H7 (cell line): ENCODE results near the gene TRMT13. TPM values are rescaled to one million over a fixed set of nuclear protein-coding genes. Genes with fewer than 3 reads are reported as not detected.

Experiments used
- DNase-seq: peaks from one replicate; pipeline ENCODE4 v3.0.0; 2012
- H3K27me3 ChIP-seq: 2 replicates; pipeline ENCODE4 v1.6.0; 2011; ENCODE audit warnings: mild to moderate bottlenecking, low read length; ENCODE audit not compliant: control insufficient read depth, insufficient read depth
- H3K36me3 ChIP-seq: replicated peaks from 2 replicates; pipeline ENCODE4 v1.5.1; 2011; ENCODE audit warnings: low read length; ENCODE audit not compliant: control insufficient read depth, insufficient read depth
- H3K4me3 ChIP-seq: 2 replicates; pipeline ENCODE4 v1.5.1; 2011; ENCODE audit warnings: low read depth, mild to moderate bottlenecking, control low read depth, low read length, moderate library complexity; ENCODE audit not compliant: insufficient read depth
- total RNA-seq: library from RNA; depleted of rRNA; stranded (reverse); fragments of >200 nt; shearing (Covaris generic); gene quantifications from 2 replicates; pipeline ENCODE4 v1.2.3, GENCODE V29; 2014

The TRMT13 gene
- total RNA-seq, 1 experiment from 2014 or later = 10.7 TPM

GRCh38 chr1:100137602-100138001 is 4.6 kb downstream of the TRMT13 start:
- DNase-seq = no peak
- Histone ChIP-seq H3K27me3 (no peaks in the 10 kb centered on the region), H3K36me3 (peaks cover 4% of the 10 kb centered on the region), H3K4me3 (no peak overlapping the region)

- no peak overlapping the region for H3K4me3 ChIP-seq
- H3K36me3 ChIP-seq = peaks cover 4% of the 10 kb centered on the region
- DNase-seq = no peak
- no peaks in the 10 kb centered on the region for H3K27me3 ChIP-seq
These were observed 8.2 kb downstream of the TRMT13 start for GRCh38 chr1:100141192-100141591.

GRCh38 chr1:100142343-100142742 is 9.4 kb downstream of the TRMT13 start:
- H3K4me3 ChIP-seq = no peak overlapping the region
- peaks cover 4% of the 10 kb centered on the region for H3K36me3 ChIP-seq
- no peak for DNase-seq
- H3K27me3 ChIP-seq = no peaks in the 10 kb centered on the region

- H3K36me3 ChIP-seq = peaks cover 5% of the 10 kb centered on the region
- DNase-seq = no peak
- no peaks in the 10 kb centered on the region for H3K27me3 ChIP-seq
- no peak overlapping the region for H3K4me3 ChIP-seq
These were observed 12.2 kb downstream of the TRMT13 start for GRCh38 chr1:100145116-100145515.

- Histone ChIP-seq H3K36me3 (peaks cover 1% of the 10 kb centered on the region; the same call in 1 of the 2 replicates), H3K4me3 (no peak overlapping the region), H3K27me3 (no peaks in the 10 kb centered on the region)
- DNase-seq = no peak
These were observed 14.0 kb downstream of the TRMT13 start for GRCh38 chr1:100146958-100147357.

GRCh38 chr1:100147875-100148274 is 14.9 kb downstream of the TRMT13 start:
- Histone ChIP-seq H3K4me3 (no peak overlapping the region), H3K36me3 (peaks cover 1% of the 10 kb centered on the region; the same call in 1 of the 2 replicates)
- peak; percentile 20 for DNase-seq

GRCh38 chr1:100151679-100152078 is 18.7 kb downstream of the TRMT13 start:
- Histone ChIP-seq H3K36me3 (peaks cover 1% of the 10 kb centered on the region; the same call in 1 of the 2 replicates), H3K4me3 (no peak overlapping the region), H3K27me3 (no peaks in the 10 kb centered on the region)
- DNase-seq = no peak

More at GRCh38 chr1:100147875-100148274, 14.9 kb downstream of the TRMT13 start:
- H3K27me3 ChIP-seq = no peaks in the 10 kb centered on the region

- H3K36me3 ChIP-seq = peaks cover 1% of the 10 kb centered on the region; the same call in 1 of the 2 replicates
- no peak overlapping the region for H3K4me3 ChIP-seq
- DNase-seq = no peak
- no peaks in the 10 kb centered on the region for H3K27me3 ChIP-seq
These were observed 19.3 kb downstream of the TRMT13 start for GRCh38 chr1:100152271-100152670.

GRCh38 chr1:100162881-100163280 is 29.9 kb downstream of the TRMT13 start:
- no peak for DNase-seq
- Histone ChIP-seq H3K4me3 (no peak overlapping the region), H3K27me3 (no peaks in the 10 kb centered on the region), H3K36me3 (no peaks in the 10 kb centered on the region)

GRCh38 chr1:100164216-100164615 is 31.3 kb downstream of the TRMT13 start:
- no peaks in the 10 kb centered on the region for H3K27me3 ChIP-seq
- H3K36me3 ChIP-seq = no peaks in the 10 kb centered on the region
- H3K4me3 ChIP-seq = no peak overlapping the region
- DNase-seq = no peak

GRCh38 chr1:100164702-100165101 is 31.7 kb downstream of the TRMT13 start:
- no peaks in the 10 kb centered on the region for H3K27me3 ChIP-seq
- DNase-seq = no peak
- no peaks in the 10 kb centered on the region for H3K36me3 ChIP-seq
- H3K4me3 ChIP-seq = no peak overlapping the region

- H3K4me3 ChIP-seq = no peak overlapping the region
- no peaks in the 10 kb centered on the region for H3K36me3 ChIP-seq
- no peaks in the 10 kb centered on the region for H3K27me3 ChIP-seq
- DNase-seq = no peak
These were observed 35.1 kb downstream of the TRMT13 start for GRCh38 chr1:100168051-100168450.

GRCh38 chr1:100177295-100178041 is 44.5 kb downstream of the TRMT13 start:
- Histone ChIP-seq H3K4me3 (no peak overlapping the region), H3K27me3 (no peaks in the 10 kb centered on the region), H3K36me3 (no peaks in the 10 kb centered on the region)
- no peak for DNase-seq

- Histone ChIP-seq H3K36me3 (no peaks in the 10 kb centered on the region), H3K4me3 (no peak within 1 kb of the TSS), H3K27me3 (no peaks in the 10 kb centered on the region)
- no peak for DNase-seq
These were observed 45.1 kb downstream of the TRMT13 start, which contains the start of gene LRRC39 for GRCh38 chr1:100178091-100178490. TSS of gene LRRC39 (minus strand) at chr1:100178256. CDS start at chr1:100168516, 9,740 bp downstream.

GRCh38 chr1:100183370-100183769 is 50.4 kb downstream of the TRMT13 start:
- H3K36me3 ChIP-seq = no peaks in the 10 kb centered on the region
- DNase-seq = no peak
- no peaks in the 10 kb centered on the region for H3K27me3 ChIP-seq
- no peak overlapping the region for H3K4me3 ChIP-seq
